DND-41 (cell line): Measurements from ENCODE around the gene PIK3C3.

ENCODE experiments used
- CTCF ChIP-seq: IDR thresholded peaks from 2 replicates; pipeline ENCODE4 v1.5.1; 2012; ENCODE audit warnings: borderline replicate concordance, low read length, moderate library complexity, mild to moderate bottlenecking; ENCODE audit not compliant: poor library complexity, severe bottlenecking; ENCODE audit errors: extremely low read depth
- EZH2 ChIP-seq: IDR thresholded peaks from 3 replicates; pipeline ENCODE4 v1.6.1; 2012; ENCODE audit warnings: borderline replicate concordance, low read depth, mild to moderate bottlenecking, moderate library complexity, low read length, inconsistent platforms; ENCODE audit not compliant: severe bottlenecking

- TF ChIP-seq CTCF (no peak), EZH2 (no peak)
Measured at GRCh38 chr18:41985914-41986313, 30.9 kb downstream of the PIK3C3 start.
